ENCODE results near the gene ACTN4.
A peak's percentile ranks its signal among the peaks of the same experiment; 100 is the strongest.

- TF ChIP-seq CTCF (IDR thresholded peaks at IDR 0.05) (no peak), POLR2AphosphoS5 (IDR thresholded peaks at IDR 0.05) (peak; percentile 50 to 95 (median 59)), EP300 (IDR thresholded peaks at IDR 0.05) (no peak)
Measured at GRCh38 chr19:38647368-38647965, at the start of gene ACTN4.
